Hypothalamus (tissue), 51 donors: ENCODE measurements around the gene SWT1.

Experiments used
- DNase-seq, 51 donors: peaks; one replicate each; lab custom pipeline; 2025; lab: John Stamatoyannopoulos, UW

Gene SWT1, protein sequence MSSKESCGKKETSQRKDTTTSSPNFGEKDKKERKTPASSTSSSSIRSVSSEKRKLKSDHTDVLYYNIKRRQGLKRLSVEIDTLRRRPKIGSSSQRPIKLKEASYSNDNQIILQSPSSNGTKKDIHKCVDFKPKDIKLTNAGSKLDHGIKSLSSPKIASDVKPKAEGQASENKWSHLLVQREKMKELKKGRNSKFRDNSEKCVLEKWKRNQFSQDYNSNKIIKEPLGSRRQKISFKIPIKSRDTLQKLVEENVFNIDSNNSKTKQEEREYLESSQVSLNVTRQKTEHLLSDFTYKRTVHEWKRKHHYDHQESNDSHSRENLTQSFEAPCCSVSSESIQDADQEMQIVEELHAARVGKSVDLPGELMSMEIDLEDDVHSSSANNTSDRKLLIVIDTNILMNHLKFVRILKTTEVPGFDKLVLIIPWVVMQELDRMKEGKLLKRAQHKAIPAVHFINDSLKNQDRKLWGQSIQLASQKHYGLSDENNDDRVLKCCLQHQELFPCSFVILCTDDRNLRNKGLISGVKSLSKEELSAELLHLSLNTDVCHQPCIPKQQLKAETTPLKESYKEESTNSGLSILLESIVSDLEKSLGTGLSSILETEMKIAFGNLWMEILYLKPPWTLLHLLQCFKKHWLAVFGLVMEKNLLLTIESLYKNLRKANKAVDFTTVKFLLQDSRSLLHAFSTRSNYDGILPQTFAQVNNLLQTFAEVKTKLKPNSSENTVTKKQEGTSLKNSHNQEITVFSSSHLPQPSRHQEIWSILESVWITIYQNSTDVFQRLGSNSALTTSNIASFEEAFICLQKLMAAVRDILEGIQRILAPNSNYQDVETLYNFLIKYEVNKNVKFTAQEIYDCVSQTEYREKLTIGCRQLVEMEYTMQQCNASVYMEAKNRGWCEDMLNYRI

DNA sequence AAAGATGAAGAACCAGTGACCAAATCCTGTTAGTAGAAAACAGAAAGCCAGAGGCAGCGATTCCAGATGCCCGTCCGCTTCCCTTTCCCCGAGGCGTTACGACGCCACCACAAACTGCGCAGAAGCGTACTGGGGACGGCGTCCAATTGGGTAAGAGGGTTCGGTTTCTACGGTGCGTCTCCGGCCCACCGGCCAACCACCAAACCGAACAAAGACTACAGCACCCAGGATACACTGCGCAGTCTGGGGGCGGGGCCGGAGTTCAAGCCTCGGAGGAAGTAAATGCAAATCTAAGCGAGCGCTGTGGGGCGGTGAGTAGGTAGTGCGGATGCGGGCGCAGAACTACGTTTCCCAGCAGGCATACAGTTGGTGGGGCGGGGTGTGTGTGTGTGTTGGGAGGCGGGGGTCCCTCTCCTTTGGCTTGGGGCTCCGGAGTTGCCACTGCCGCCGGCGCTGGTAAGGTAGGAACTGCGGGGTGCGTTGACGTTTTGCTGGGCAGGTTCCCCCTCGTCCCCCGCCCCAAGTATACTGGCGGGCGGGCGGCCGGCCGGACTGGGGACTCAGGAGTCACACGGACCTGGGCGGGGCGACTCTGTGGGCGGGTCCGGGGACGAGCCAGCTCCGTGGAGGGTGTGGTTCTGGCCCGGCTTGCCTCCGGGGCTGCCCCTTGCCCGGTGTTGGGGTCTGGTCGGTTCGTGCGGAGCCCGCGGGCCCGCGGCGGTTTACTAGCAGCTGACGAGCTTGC lies at the start of gene SWT1, which contains the start of gene TRMT1L:
TSS of gene SWT1 (plus strand) at position 314 of the 745 bp plus-strand sequence. CDS start 3,675 bp downstream, outside the sequence.
TSS of gene TRMT1L (minus strand) at position 100 of the 745 bp plus-strand sequence. CDS start 241 bp downstream, outside the sequence.
- peak; percentile 91 to 100 (median 99) for DNase-seq

DNA sequence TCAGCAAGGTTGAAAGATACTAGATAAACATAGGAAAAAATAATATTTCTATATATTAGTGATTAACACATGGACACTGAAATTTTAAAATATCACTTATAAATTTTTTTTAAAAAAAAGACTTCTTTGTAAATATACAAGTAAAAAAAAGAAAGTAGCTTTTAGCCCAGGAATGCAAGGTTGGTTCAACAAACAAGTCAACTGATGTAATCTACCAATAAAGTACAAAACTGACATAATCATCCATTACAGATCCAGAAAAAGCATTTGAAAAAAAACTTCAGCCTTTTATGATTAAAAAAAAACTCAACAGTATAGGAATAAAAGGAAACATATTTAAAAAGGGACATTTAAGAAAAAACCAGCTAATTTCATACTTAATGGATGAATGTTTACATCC lies 48.6 kb upstream of the SWT1 start:
- no peak for DNase-seq

DNA sequence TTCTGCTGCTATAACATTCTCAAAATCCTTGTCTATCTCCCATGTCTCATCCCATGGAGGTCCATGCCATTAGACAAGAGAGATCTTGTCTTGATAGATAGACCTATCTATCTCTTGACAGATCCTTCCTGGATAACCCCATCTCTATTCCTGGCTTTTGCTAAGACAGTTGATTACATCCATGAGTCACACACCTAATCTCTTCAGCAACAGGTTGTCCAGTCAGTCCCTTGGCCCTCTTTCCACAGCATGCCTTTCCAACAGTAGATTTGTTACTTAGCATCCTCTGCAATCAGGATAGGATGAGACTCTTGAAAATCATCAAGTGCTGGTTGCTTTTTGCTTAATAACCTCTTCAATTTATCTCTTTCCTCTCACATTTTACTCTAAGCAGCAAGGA lies 46.8 kb upstream of the SWT1 start:
- no peak for DNase-seq

DNA sequence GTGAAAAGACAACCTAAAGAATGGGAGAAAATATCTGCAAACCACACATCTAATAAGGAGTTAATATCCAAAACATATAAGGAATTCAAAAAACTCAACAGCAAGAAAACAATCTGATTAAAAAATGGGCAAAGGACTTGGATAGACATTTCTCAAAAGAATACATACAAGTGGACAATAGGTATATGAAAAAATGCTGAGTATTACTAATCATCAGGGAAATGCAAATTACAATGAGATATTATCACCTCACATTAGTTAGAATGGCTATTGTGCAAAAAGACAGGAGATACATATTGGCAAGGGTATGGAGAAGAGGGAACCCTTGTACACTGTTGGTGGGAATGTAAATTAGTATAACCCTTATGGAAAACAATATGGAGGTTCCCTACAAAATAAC lies 45.1 kb upstream of the SWT1 start:
- DNase-seq = no peak

DNA sequence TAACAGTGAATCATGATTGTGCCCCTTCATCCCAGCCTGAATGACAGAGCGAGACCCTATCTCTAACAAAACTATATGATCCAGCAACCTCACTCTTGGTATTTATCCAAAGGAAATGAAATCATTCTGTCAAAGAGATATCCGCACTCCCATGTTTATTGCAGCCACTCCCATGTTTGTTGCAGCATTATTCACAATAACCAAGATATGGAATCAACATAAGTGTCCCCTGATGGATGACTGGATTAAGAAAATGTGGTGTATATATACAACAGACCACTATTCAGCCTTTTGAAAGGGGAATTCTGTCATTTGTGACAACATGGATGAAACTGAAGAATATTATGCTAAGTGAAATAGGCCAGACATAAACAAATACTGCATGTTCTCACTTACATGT lies 44.6 kb upstream of the SWT1 start:
- DNase-seq = no peak

DNA sequence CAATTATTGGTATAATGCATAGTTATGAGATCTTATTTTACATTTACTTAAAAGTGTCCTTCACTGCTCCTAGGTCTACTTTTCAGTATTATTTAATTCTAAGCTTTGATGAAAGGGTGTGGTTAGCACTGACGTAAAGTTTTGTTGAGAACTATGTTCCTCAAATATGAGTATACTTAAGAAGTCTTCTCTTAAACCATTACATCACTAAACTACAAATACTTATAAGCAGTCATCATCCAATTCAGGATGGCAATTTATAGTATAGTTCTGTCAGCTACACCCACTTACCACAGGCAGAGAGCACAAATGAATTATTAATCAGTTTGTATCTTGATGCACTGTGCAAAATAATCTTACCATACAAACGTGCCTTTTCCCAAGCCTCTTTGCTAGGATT lies 27.3 kb upstream of the SWT1 start:
- DNase-seq = no peak

DNA sequence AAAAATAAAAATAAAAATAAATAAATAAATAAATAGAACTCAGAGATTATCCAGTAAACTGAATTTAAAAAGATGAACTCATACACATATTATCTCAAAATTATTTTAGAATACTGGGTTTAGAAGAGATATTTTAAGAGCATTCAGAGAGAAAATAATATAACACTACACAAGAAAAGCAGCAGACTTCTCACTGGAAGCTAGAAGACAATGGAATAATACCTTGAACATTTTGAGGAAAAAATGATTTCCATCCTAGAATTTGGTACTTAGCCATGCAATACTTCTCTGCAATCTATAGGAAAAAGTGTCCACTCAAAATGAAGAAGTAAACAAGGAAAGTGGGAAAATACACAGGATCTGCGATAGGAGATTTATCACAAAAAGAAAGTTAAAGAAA lies 24.4 kb upstream of the SWT1 start:
- DNase-seq = no peak

DNA sequence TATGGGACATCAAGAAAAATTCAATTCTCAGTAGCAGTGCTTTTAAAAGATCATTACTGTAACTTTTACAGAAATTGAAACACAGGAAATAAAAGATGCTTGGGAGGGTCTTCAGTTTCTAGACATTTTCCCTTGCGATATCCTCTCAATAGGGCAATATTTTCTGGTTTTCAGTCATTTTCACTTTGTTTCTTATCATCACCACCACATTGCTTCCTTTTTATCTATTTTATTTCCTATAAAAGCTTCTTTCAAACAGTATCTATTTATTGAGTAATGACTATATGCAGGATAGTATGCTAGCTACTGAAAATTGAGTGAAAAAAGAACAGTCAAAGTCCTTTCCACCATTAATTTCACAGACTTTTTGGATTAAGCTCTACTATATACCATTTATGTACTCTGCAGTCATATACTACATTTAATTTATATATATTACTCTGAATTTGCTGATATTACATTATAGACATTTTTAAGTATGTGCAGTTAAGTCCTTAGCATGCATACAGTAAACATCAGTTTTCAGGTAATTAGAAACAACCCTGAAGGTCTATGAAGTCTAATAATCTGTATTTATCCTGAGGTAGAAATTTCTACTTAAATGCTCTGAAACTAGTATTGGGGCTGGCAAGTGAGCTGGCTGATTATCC lies 18.9 kb upstream of the SWT1 start:
- no peak for DNase-seq

DNA sequence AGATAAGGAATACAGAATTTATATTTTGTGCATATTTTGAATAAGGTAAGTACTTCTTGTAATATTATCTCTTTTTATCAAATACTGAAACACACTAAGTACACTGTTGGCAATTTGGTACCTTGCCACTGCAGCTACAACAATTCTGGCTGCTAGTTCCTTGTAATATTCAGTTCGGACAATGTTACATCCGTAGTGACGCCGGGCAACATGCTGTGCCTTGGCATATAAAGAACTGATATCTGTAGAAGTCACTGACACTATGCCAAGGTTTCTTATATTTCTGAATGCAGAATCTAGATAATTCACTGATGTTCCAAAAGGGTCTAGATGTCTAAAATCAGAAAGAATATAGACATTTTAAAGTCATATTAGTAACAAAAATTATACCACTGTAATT lies 17.7 kb upstream of the SWT1 start:
- no peak for DNase-seq

DNA sequence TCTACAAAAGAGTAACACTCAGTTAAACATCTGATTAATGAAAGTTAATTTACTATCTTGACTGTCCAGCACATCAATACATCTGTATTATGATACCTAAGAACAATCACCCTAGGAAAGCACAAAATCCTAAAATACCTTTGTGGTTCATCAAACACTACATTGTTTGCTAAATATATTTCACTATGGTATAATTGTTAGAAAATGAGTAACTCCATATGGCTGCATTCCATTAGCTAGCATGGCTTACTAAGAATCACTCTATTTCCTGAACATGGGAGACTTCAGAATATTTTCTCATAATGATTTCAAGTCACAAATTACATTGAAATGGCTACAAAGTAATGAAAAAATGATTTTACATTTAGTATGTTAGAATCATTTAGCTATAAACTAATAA lies 12.7 kb upstream of the SWT1 start:
- DNase-seq = no peak

DNA sequence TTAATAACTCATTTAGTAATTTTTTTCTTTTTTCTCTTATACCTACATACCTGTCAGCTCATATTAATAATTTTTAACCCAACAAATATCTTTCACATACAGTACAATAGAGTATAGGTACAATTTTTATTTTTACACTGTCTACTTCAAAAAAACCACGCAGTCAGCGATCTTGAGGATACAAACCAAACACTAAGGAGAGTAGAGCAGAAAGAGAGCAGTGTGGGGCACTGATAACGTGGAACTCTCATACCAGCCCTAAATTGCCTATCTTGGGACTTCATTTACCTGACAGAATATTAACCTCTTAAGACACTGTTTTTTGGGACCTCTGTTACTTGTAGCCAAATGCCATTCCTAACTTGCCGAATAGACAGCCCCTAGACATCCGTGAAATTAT lies 5.8 kb upstream of the SWT1 start:
- no peak for DNase-seq

DNA sequence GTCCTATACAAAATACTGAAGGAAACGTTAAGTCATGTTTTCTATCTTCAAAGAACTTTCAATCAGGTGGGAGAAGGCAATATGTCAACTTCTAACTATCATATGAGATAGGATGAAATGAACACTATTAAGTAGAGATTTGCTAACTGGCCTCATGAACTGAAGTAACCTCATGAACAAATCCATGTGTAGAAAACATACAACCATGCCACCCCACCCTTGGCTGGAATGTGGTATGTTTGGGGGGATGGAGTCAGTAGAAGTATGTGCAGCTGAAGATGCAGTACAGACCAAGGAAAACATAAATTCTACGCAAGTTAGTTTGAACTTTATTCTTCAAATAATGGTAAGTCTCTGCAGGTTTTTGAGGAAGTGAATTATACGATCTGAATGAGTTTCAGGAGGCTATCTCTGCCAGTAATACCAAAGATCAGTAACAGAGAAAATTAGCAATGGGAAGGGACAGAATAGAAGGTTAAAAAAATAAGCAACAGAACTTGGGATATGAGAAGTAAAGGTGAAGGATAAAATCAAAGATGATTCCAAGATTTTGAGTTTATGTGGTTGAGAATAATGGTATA lies 4.7 kb upstream of the SWT1 start:
- DNase-seq = no peak

DNA sequence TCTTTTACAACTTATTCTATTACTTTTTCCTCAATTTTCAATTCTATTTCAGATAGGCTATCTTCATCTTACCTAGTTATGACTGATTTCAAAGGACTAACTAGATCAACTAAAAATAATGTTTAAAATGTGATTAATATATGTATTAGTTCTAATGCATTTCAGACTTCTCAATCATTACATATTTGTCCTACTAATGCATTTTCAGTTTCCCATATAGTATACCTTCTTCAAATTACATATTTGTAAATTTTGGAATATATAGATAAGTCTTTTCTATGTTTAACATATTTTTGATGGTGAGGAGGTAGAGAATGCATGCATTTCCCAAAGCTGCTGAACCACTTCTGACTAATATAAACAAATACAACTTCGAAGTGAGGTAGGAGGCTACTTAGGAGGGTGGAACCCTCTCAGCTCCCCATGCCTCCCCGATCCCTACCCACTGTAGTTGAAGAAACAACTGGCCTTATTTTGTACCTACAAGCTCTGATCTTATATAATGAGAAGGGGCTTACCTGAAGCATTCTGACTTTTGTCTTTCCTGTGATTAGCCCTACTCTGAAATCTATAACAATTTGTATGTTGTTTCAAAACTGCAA lies 2.0 kb upstream of the SWT1 start:
- no peak for DNase-seq

DNA sequence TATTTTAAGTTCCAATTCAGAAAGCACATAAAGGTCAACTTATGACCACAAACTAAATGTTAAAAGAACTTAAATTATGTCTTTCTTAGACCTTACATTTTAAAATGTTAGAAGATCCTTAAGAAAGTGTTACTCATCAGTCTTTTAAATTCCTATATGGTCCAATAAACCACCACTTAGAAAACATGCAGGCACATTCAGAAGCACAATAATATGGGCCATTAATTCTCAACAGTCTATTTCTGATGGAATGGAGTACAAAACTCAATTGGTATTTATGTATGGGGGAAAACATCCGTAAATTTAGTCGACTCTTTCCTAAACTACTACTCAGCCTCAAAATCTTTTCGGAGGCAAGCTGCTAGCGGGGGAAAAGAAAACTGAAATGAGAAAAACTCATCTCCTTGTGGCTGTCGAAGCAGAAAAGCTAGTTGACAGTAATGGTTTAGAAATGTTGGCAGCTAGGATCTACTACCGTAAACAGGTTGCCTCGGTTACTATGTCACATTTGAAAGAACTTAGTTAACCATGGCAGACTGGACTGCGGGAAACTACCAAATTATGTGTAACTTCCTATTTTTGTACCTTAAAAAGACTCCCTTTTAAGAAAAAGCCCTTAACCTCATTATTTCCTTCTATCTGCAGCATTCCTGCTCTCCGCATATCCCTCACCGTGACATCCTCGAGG lies 1.2 kb upstream of the SWT1 start:
- no peak for DNase-seq

DNA sequence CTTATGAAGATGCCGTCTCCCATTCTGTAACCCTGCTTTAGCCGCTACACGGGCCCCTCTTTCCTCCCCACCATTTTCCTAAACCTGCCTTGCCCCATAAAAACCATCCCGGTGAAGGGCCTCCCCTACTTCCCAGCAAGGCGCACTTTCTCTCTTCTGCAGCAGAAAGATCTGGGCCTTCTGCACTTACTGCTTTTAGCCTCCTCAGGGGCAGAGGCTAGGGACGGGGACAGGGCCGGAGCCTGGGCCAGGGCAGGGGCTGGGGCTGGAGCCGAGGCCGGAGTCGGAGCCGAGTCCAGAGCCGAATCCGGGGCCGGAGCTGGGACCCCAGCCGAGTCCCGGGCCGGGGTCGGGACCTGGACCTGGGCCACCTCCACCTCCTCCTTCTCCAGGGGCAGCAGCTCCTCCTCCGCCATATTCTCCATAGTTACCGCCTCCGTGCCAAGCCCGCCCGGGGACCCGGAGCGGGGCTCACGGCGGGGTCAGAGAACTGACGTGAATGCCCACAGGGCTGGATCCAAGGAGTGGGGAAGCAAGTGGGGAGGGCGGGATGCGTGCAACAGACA lies 596 bp upstream of the SWT1 start:
- DNase-seq = peak in 16 of 51 donors; percentile 30 to 83 (median 66)

DNA sequence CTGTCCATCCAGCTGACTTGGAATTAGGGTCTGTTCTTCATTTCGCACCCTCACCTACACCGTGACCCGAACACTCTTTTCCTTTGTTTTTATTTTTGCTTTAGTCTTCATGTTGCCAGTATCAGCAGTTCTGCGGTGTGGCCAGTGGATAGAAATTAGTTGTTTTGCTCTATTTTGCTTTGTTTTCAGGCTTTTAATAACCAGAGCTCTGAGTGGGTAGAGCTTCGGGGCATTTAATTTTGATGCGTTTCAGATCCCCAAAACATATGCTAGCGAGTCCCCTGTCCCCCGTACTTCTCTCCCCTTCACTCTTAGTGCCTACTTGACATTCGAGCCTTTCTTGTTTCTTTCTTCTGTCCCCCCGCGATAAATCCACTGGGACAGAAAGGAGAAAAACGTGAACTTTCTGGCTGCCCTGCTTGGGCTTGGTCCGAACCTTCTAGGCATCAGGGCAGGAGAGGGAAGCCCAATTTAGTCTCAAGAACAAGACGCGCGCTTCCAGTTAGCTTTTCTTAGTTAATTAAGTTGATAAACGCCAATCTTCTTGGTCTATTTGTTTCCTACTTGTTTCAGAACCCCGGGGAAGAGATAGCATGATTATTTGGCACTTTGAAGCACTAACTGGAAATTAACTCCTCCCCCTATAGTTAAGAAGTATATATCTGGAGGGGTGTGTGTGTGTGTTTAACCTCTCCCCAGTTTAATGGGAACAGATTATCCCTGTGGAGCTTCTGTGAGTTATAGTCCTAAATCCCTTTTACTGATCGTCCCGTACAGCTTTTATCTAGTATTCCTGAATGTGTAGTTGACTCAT lies 839 bp downstream of the SWT1 start:
- peak in 5 of 51 donors; percentile 0 to 69 (median 22) for DNase-seq

DNA sequence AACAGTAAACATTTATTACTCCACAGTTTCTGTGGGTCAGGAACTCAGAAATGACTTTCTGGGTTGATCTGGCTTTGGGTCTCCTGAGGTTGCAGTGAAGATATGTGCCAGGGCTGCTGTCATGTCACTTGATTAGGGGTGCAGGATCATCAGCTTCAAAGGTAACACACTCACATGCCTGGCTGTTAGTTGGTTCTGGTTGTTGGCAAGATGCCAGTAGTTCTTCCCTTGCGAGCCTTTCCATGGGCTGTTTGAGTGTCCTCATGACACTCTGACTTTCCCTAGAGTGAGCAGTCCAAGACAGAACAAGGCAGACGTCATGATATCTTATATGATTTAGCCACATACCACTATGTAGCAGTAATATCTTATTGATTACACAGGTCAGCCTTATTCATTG lies 1.8 kb downstream of the SWT1 start:
- DNase-seq = peak in 1 of 51 donors; percentile 1

DNA sequence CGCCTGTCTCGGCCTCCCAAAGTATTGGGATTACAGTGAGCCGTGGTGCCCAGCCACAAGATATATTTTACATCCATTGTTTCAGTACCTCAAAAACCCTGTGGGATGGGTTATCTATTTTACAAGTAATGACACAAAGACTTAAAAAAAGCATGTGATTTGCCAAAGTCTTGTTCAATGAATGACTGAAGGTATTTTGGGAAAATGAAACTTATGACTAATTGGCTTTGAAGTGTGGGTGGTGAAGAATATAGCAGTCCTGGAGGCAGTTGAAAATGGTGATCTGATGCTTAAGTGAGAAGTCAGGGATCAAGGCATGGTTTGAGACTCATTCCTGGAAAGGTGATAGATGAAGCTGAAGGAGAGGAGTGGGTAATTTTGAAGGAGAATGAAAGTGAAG lies 3.0 kb downstream of the SWT1 start:
- DNase-seq = no peak
